GM12801 (cell line): ENCODE measurements around the gene YARS1.

Experiments
- TF ChIP-seq, protein P1 (sequence below): IDR thresholded peaks from one replicate; pipeline ENCODE4 v1.5.1; 2011; ENCODE audit warnings: control low read depth; ENCODE audit not compliant: insufficient read length; ENCODE audit errors: extremely low read depth

Gene YARS1

GRCh38 chr1:32817159-32817814 is at the start of gene YARS1, which contains the start of gene S100PBP:
Gene YARS1 (minus strand): TSS chr1:32817358. CDS start chr1:32817244, 114 bp downstream.
Gene S100PBP (plus strand): TSS chr1:32817653. CDS start chr1:32826100, 8,447 bp downstream.
- TF ChIP-seq, protein P1, sequence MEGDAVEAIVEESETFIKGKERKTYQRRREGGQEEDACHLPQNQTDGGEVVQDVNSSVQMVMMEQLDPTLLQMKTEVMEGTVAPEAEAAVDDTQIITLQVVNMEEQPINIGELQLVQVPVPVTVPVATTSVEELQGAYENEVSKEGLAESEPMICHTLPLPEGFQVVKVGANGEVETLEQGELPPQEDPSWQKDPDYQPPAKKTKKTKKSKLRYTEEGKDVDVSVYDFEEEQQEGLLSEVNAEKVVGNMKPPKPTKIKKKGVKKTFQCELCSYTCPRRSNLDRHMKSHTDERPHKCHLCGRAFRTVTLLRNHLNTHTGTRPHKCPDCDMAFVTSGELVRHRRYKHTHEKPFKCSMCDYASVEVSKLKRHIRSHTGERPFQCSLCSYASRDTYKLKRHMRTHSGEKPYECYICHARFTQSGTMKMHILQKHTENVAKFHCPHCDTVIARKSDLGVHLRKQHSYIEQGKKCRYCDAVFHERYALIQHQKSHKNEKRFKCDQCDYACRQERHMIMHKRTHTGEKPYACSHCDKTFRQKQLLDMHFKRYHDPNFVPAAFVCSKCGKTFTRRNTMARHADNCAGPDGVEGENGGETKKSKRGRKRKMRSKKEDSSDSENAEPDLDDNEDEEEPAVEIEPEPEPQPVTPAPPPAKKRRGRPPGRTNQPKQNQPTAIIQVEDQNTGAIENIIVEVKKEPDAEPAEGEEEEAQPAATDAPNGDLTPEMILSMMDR: no peak

- TF ChIP-seq, protein P1: no peak
Measured at GRCh38 chr1:32865639-32866405, 48.7 kb upstream of the YARS1 start.

DNA sequence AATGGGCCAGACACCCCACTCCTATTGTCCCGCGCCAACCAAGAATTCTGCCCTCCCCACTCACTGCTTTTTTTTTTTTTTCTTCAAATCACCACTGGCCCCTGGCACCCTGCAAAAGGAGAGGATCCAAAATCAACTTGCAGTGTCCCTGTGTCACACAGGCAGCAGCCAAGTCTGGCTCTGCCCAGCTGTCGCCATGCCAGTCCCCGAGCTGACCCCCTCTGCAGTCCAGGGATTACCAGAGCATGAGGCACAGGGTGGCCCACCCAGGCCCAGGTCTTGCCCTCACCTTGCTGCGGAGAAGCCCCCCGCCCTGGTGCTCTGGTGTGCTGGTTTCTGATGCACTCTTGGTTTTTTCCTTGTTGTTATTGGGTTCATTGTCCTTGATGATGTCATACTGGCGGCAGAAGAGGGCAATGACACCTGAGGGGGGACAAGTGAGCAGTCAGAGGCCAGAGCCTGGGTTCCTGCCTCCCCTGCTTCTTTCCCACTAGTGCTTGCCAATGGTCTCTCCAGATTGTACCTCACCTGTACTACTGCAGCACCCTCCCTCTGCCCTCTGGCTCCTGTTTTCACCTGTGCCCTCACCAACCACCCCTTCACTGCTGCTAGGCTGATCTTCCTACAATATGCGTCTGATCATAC is 47.3 kb upstream of the YARS1 start:
- TF ChIP-seq, protein P1: no peak

GRCh38 chr1:32863881-32864245 is 46.7 kb upstream of the YARS1 start:
- TF ChIP-seq, protein P1: no peak

GRCh38 chr1:32863218-32863880 is 46.2 kb upstream of the YARS1 start:
- TF ChIP-seq, protein P1: no peak

DNA sequence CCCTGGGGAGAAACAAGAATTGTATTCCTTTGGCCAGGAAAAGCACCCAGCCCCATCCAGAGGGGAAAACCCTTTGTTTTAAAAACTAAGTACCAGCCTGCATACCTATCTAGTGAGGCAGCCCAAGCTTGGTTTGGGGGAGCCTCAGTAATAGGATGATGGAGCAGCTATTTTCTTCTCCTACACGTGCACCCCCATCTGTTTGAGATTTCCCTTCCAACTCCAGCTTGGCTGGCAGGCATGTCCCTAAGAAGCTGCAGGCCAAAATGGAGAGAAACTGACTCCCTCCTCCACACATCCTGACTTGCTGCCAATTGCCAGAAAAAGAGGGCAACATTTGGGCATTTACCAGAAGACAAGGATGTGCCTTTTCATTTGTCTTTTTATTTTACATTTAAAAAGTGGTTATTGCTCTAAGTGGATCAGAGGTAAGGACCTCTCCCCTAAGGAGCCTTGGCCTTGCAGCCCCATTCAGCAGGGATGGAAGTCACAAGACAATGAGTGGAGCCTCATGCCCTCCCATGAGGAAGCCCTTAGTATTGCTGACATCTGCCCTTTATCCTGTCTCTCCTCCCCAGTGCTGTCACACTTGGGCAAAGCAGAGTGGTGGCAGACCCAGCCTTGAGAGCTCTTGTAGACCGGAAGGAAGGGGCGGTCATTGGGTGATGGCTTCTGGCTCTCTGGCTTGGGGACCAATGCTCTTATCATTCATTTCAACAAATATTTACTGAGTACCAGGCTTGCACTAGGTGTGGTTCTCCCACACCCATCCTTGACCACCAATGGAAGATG is 44.9 kb upstream of the YARS1 start:
- TF ChIP-seq, protein P1: no peak

DNA sequence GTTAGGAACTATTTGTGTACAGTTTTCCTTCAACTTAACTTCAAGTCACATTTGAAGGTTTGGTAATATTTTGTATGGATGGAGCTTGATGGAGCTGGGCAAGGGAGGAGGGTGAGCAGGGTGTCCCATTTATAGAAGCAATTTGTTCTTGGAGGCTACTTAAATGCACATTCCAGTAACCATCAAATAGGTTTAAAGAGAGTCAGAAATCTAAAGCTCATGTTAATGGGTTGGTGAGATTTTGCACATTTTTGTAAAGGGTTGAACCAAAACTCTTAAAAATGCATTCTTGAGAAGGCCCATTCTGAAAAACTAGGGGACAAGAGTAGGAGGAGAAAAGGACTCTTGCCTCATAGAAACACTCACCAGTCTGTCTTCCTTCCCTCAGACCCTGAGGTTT is 43.4 kb upstream of the YARS1 start:
- TF ChIP-seq, protein P1: no peak
